HEK293 (cell line): ENCODE results near the gene EVI5.

Source experiments
- CTCF ChIA-PET: fragments of 350-600 bp; formaldehyde crosslinking; extraction: SDS; loops from one replicate; lab custom pipeline; 2021; ENCODE audit warnings: antibody characterized with exemption; lab: Yijun Ruan, JAX
- POLR2A ChIA-PET: fragments of 300-600 bp; formaldehyde crosslinking; extraction: SDS; loops from one replicate; lab custom pipeline; 2020; ENCODE audit warnings: antibody characterized with exemption, inconsistent platforms; lab: Yijun Ruan, JAX
- H3K27ac ChIP-seq: fragments of 200-500 bp; sonication (Bioruptor generic); 2 replicates; pipeline ENCODE4 v1.5.1; 2014; ENCODE audit warnings: low read depth, low read length, control low read depth, inconsistent platforms; ENCODE audit errors: extremely low read depth
- H3K36me3 ChIP-seq, 2 experiments: fragments of 200-500 bp in 1 of 2; sonication (Bioruptor generic) in 1 of 2; 1 replicate in 1 of 2; 2 replicates in 1 of 2; pipeline ENCODE4 v1.5.1; 2014 to 2017; ENCODE audit warnings: inconsistent platforms in 2 of 2, low read length in 2 of 2; ENCODE audit not compliant: control insufficient read depth in 2 of 2, insufficient read depth in 1 of 2
- H3K4me1 ChIP-seq: fragments of 200-500 bp; sonication (Bioruptor generic); 2 replicates; pipeline ENCODE4 v1.5.1; 2014; ENCODE audit warnings: mild to moderate bottlenecking, low read length, inconsistent platforms; ENCODE audit not compliant: control insufficient read depth, insufficient read depth
- H3K4me3 ChIP-seq: 2 replicates; pipeline ENCODE4 v1.5.1; 2011; ENCODE audit warnings: low read depth, mild to moderate bottlenecking, control low read depth, low read length, moderate library complexity
- H3K9me3 ChIP-seq: fragments of 200-500 bp; sonication (Bioruptor generic); 2 replicates; pipeline ENCODE4 v1.5.1; 2014; ENCODE audit warnings: low read depth, low read length, inconsistent platforms; ENCODE audit not compliant: control insufficient read depth, insufficient read depth
- HOXC10 ChIP-seq: sonication (generic); formaldehyde crosslinking; IDR thresholded peaks from 2 replicates; pipeline ENCODE4 v1.8.1; 2023; ENCODE audit warnings: mild to moderate bottlenecking, missing genetic modification reagents
- HOXD13 ChIP-seq: sonication (generic); formaldehyde crosslinking; IDR thresholded peaks from 2 replicates; pipeline ENCODE4 v1.8.0; 2022; ENCODE audit warnings: missing genetic modification reagents, borderline replicate concordance
- OVOL3 ChIP-seq: fragments of 450-650 bp; formaldehyde crosslinking; IDR thresholded peaks from 2 replicates; pipeline ENCODE4 v1.5.1; 2016; ENCODE audit warnings: missing biosample characterization, missing genetic modification characterization
- SCRT1 ChIP-seq: fragments of 450-650 bp; formaldehyde crosslinking; IDR thresholded peaks from 2 replicates; pipeline ENCODE4 v1.5.1; 2016; ENCODE audit warnings: missing biosample characterization, missing genetic modification characterization, borderline replicate concordance
- SP3 ChIP-seq: fragments of 450-650 bp; formaldehyde crosslinking; IDR thresholded peaks from 2 replicates; pipeline ENCODE4 v1.5.1; 2016; ENCODE audit warnings: missing biosample characterization, missing genetic modification characterization
- WT1 ChIP-seq: fragments of 450-650 bp; formaldehyde crosslinking; IDR thresholded peaks from 2 replicates; pipeline ENCODE4 v1.5.1; 2016; ENCODE audit warnings: missing biosample characterization, missing genetic modification characterization
- ZBTB1 ChIP-seq: fragments of 450-650 bp; formaldehyde crosslinking; IDR thresholded peaks from 2 replicates; pipeline ENCODE4 v1.5.1; 2016; ENCODE audit warnings: missing biosample characterization, missing genetic modification characterization
- ZBTB49 ChIP-seq: fragments of 450-650 bp; formaldehyde crosslinking; IDR thresholded peaks from 2 replicates; pipeline ENCODE4 v1.5.1; 2016; ENCODE audit warnings: missing biosample characterization, missing genetic modification characterization, low read depth
- ZBTB8A ChIP-seq: fragments of 450-650 bp; formaldehyde crosslinking; IDR thresholded peaks from 2 replicates; pipeline ENCODE4 v1.5.1; 2016; ENCODE audit warnings: missing biosample characterization, missing genetic modification characterization
- ZNF114 ChIP-seq: fragments of 450-650 bp; formaldehyde crosslinking; IDR thresholded peaks from 2 replicates; pipeline ENCODE4 v1.5.0; 2017; ENCODE audit warnings: missing biosample characterization, missing genetic modification characterization
- ZNF140 ChIP-seq: fragments of 450-650 bp; formaldehyde crosslinking; IDR thresholded peaks from 2 replicates; pipeline ENCODE4 v1.5.1; 2016; ENCODE audit warnings: missing biosample characterization, missing genetic modification characterization
- ZNF214 ChIP-seq: fragments of 450-650 bp; formaldehyde crosslinking; IDR thresholded peaks from 2 replicates; pipeline ENCODE4 v1.5.1; 2017; ENCODE audit warnings: missing biosample characterization, mild to moderate bottlenecking, missing genetic modification characterization, borderline replicate concordance
- ZNF366 ChIP-seq: fragments of 450-650 bp; formaldehyde crosslinking; conservative IDR thresholded peaks from 2 replicates; pipeline ENCODE4 v1.5.1; 2016; ENCODE audit warnings: missing biosample characterization, missing genetic modification characterization
- ZNF433 ChIP-seq: fragments of 450-650 bp; formaldehyde crosslinking; IDR thresholded peaks from 2 replicates; pipeline ENCODE4 v1.5.1; 2016; ENCODE audit warnings: missing biosample characterization, missing genetic modification characterization, low read depth
- ZNF580 ChIP-seq: fragments of 450-650 bp; formaldehyde crosslinking; IDR thresholded peaks from 2 replicates; pipeline ENCODE4 v1.5.1; 2016; ENCODE audit warnings: missing biosample characterization, missing genetic modification characterization
- ZNF707 ChIP-seq: fragments of 450-650 bp; formaldehyde crosslinking; IDR thresholded peaks from 2 replicates; pipeline ENCODE4 v1.5.1; 2016; ENCODE audit warnings: missing biosample characterization, missing genetic modification characterization
- ZNF792 ChIP-seq: fragments of 450-650 bp; formaldehyde crosslinking; IDR thresholded peaks from 2 replicates; pipeline ENCODE4 v1.5.1; 2016; ENCODE audit warnings: missing biosample characterization, missing genetic modification characterization
- ZNF843 ChIP-seq: fragments of 450-650 bp; formaldehyde crosslinking; IDR thresholded peaks from 2 replicates; pipeline ENCODE4 v1.5.1; 2016; ENCODE audit warnings: missing biosample characterization, missing genetic modification characterization
- ZSCAN23 ChIP-seq: fragments of 450-650 bp; formaldehyde crosslinking; IDR thresholded peaks from 2 replicates; pipeline ENCODE4 v1.5.1; 2016; ENCODE audit warnings: missing biosample characterization, missing genetic modification characterization
- TF ChIP-seq, protein P1 (sequence below): fragments of 450-650 bp; formaldehyde crosslinking; IDR thresholded peaks from 2 replicates; pipeline ENCODE4 v1.5.1; 2017; ENCODE audit warnings: missing biosample characterization, missing genetic modification characterization
- TF ChIP-seq, protein P2 (sequence below): fragments of 450-650 bp; formaldehyde crosslinking; IDR thresholded peaks from 2 replicates; pipeline ENCODE4 v1.5.0; 2017; ENCODE audit warnings: missing biosample characterization, missing genetic modification characterization, borderline replicate concordance
- TF ChIP-seq, protein P3 (sequence below): fragments of 450-650 bp; formaldehyde crosslinking; IDR thresholded peaks from 2 replicates; pipeline ENCODE4 v1.5.1; 2017; ENCODE audit warnings: missing biosample characterization, missing genetic modification characterization
- TF ChIP-seq, protein P4 (sequence below): fragments of 450-650 bp; formaldehyde crosslinking; IDR thresholded peaks from 2 replicates; pipeline ENCODE4 v1.5.1; 2016; ENCODE audit warnings: missing biosample characterization, missing genetic modification characterization, borderline replicate concordance

EVI5 gene

GRCh38 chr1:92831368-92831761 lies 46.5 kb upstream of the EVI5 start:
- H3K27ac ChIP-seq: no peak overlapping the region
- peaks cover 15 to 41% of the 10 kb centered on the region in 2 experiments for H3K36me3 ChIP-seq
- no peak overlapping the region for H3K4me3 ChIP-seq
- no peak for TF ChIP-seq ZNF792 (tag by site-specific recombination)
- no peak for TF ChIP-seq ZSCAN23 (tag by site-specific recombination)
- H3K9me3 ChIP-seq: no peaks in the 10 kb centered on the region
- ChIA-PET POLR2A (interaction anchor here (0.6 to 2.3 kb wide), 19 partner anchors 9 to 1921 kb away, joined by 3 to 24 read pairs (median 4); partner anchors contain the start of gene EVI5), CTCF (interaction anchor here (0.6 to 3.1 kb wide), 17 partner anchors 9 to 521 kb away, joined by 3 to 32 read pairs (median 5); no protein-coding TSS in a partner anchor)
- H3K4me1 ChIP-seq: no peaks in the 10 kb centered on the region

- Histone ChIP-seq H3K4me1 (no peaks in the 10 kb centered on the region), H3K4me3 (no peak overlapping the region), H3K36me3 (no peaks in the 10 kb centered on the region), H3K27ac (no peak overlapping the region), H3K9me3 (no peaks in the 10 kb centered on the region)
- ChIA-PET POLR2A (no interaction called here), CTCF (no interaction called here)
- TF ChIP-seq HOXD13 (no peak), ZNF843 (tag by site-specific recombination) (no peak), ZBTB8A (tag by site-specific recombination) (no peak), ZNF580 (no peak), SCRT1 (tag by site-specific recombination) (no peak), ZBTB1 (tag by site-specific recombination) (no peak; the same call in 1 of the 2 replicates), ZNF214 (tag by site-specific recombination) (no peak), SP3 (tag by site-specific recombination) (no peak), ZNF707 (tag by site-specific recombination) (no peak), ZBTB49 (no peak), ZNF366 (tag by site-specific recombination) (0 out of 2 replicates have a peak, but pooled peaks have one; percentile 17), HOXC10 (CRISPR knock-in tag) (no peak), WT1 (tag by site-specific recombination) (peak; percentile 60; the same call in 1 of the 2 replicates), OVOL3 (no peak), ZNF433 (tag by site-specific recombination) (no peak), ZNF114 (tag by site-specific recombination) (no peak), ZNF140 (no peak)
- TF ChIP-seq, protein P1, sequence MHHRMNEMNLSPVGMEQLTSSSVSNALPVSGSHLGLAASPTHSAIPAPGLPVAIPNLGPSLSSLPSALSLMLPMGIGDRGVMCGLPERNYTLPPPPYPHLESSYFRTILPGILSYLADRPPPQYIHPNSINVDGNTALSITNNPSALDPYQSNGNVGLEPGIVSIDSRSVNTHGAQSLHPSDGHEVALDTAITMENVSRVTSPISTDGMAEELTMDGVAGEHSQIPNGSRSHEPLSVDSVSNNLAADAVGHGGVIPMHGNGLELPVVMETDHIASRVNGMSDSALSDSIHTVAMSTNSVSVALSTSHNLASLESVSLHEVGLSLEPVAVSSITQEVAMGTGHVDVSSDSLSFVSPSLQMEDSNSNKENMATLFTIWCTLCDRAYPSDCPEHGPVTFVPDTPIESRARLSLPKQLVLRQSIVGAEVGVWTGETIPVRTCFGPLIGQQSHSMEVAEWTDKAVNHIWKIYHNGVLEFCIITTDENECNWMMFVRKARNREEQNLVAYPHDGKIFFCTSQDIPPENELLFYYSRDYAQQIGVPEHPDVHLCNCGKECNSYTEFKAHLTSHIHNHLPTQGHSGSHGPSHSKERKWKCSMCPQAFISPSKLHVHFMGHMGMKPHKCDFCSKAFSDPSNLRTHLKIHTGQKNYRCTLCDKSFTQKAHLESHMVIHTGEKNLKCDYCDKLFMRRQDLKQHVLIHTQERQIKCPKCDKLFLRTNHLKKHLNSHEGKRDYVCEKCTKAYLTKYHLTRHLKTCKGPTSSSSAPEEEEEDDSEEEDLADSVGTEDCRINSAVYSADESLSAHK (tag by site-specific recombination): no peak
- TF ChIP-seq, protein P2, sequence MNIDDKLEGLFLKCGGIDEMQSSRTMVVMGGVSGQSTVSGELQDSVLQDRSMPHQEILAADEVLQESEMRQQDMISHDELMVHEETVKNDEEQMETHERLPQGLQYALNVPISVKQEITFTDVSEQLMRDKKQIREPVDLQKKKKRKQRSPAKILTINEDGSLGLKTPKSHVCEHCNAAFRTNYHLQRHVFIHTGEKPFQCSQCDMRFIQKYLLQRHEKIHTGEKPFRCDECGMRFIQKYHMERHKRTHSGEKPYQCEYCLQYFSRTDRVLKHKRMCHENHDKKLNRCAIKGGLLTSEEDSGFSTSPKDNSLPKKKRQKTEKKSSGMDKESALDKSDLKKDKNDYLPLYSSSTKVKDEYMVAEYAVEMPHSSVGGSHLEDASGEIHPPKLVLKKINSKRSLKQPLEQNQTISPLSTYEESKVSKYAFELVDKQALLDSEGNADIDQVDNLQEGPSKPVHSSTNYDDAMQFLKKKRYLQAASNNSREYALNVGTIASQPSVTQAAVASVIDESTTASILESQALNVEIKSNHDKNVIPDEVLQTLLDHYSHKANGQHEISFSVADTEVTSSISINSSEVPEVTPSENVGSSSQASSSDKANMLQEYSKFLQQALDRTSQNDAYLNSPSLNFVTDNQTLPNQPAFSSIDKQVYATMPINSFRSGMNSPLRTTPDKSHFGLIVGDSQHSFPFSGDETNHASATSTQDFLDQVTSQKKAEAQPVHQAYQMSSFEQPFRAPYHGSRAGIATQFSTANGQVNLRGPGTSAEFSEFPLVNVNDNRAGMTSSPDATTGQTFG (tag by site-specific recombination): no peak
- TF ChIP-seq, protein P3, sequence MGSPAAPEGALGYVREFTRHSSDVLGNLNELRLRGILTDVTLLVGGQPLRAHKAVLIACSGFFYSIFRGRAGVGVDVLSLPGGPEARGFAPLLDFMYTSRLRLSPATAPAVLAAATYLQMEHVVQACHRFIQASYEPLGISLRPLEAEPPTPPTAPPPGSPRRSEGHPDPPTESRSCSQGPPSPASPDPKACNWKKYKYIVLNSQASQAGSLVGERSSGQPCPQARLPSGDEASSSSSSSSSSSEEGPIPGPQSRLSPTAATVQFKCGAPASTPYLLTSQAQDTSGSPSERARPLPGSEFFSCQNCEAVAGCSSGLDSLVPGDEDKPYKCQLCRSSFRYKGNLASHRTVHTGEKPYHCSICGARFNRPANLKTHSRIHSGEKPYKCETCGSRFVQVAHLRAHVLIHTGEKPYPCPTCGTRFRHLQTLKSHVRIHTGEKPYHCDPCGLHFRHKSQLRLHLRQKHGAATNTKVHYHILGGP (tag by site-specific recombination): no peak
- TF ChIP-seq, protein P4, sequence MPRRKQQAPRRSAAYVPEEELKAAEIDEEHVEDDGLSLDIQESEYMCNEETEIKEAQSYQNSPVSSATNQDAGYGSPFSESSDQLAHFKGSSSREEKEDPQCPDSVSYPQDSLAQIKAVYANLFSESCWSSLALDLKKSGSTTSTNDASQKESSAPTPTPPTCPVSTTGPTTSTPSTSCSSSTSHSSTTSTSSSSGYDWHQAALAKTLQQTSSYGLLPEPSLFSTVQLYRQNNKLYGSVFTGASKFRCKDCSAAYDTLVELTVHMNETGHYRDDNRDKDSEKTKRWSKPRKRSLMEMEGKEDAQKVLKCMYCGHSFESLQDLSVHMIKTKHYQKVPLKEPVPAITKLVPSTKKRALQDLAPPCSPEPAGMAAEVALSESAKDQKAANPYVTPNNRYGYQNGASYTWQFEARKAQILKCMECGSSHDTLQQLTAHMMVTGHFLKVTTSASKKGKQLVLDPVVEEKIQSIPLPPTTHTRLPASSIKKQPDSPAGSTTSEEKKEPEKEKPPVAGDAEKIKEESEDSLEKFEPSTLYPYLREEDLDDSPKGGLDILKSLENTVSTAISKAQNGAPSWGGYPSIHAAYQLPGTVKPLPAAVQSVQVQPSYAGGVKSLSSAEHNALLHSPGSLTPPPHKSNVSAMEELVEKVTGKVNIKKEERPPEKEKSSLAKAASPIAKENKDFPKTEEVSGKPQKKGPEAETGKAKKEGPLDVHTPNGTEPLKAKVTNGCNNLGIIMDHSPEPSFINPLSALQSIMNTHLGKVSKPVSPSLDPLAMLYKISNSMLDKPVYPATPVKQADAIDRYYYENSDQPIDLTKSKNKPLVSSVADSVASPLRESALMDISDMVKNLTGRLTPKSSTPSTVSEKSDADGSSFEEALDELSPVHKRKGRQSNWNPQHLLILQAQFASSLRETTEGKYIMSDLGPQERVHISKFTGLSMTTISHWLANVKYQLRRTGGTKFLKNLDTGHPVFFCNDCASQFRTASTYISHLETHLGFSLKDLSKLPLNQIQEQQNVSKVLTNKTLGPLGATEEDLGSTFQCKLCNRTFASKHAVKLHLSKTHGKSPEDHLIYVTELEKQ (tag by site-specific recombination): 0 out of 2 replicates have a peak, but pooled peaks have one; percentile 38
Measured at GRCh38 chr1:92826792-92827191, 41.9 kb upstream of the EVI5 start.
